ENCODE results near the gene SYVN1.
A peak's percentile ranks its signal among the peaks of the same experiment; 100 is the strongest.
"Not testable (repeated sequence)": the region's sequence is repeated elsewhere in the genome, so short reads cannot be mapped to it uniquely, and the experiment has no call there.

SYVN1 gene

GRCh38 chr11:65151331-65151899 is 17.1 kb upstream of the SYVN1 start:
- DNase-seq (ENCODE audit: low read depth) = no peak

- DNase-seq (ENCODE audit: low read depth) = no peak
Observed at GRCh38 chr11:65150509-65151299, 16.4 kb upstream of the SYVN1 start.

- DNase-seq (ENCODE audit: low read depth) = not testable (repeated sequence)
Observed at GRCh38 chr11:65150131-65150508, 15.8 kb upstream of the SYVN1 start.

- DNase-seq (ENCODE audit: low read depth) = no peak
Observed at GRCh38 chr11:65148657-65149056, 14.3 kb upstream of the SYVN1 start.

GRCh38 chr11:65147352-65148075 is 13.2 kb upstream of the SYVN1 start:
- no peak for DNase-seq (ENCODE audit: low read depth)

GRCh38 chr11:65141896-65142494 is 7.7 kb upstream of the SYVN1 start:
- DNase-seq (ENCODE audit: low read depth) = no peak

GRCh38 chr11:65136515-65137096 is 2.3 kb upstream of the SYVN1 start:
- no peak for DNase-seq (ENCODE audit: low read depth)

GRCh38 chr11:65135633-65136145 is 1.4 kb upstream of the SYVN1 start:
- no peak for DNase-seq (ENCODE audit: low read depth)

- DNase-seq (ENCODE audit: low read depth) = peak; percentile 71
Observed at GRCh38 chr11:65134952-65135632, 773 bp upstream of the SYVN1 start.

GRCh38 chr11:65133724-65134123 is 595 bp downstream of the SYVN1 start:
- DNase-seq (ENCODE audit: low read depth) = no peak

- DNase-seq (ENCODE audit: low read depth) = no peak
Observed at GRCh38 chr11:65132988-65133700, 1.2 kb downstream of the SYVN1 start.

GRCh38 chr11:65132238-65132987 is 1.9 kb downstream of the SYVN1 start:
- DNase-seq (ENCODE audit: low read depth) = no peak

GRCh38 chr11:65131895-65132237 is 2.5 kb downstream of the SYVN1 start:
- no peak for DNase-seq (ENCODE audit: low read depth)

GRCh38 chr11:65131417-65131776 is 2.9 kb downstream of the SYVN1 start:
- no peak for DNase-seq (ENCODE audit: low read depth)

GRCh38 chr11:65130631-65131416 is 3.5 kb downstream of the SYVN1 start:
- no peak for DNase-seq (ENCODE audit: low read depth)

- DNase-seq (ENCODE audit: low read depth) = no peak
Observed at GRCh38 chr11:65129649-65130441, 4.5 kb downstream of the SYVN1 start.

GRCh38 chr11:65128182-65129145 is 5.9 kb downstream of the SYVN1 start:
- DNase-seq (ENCODE audit: low read depth) = no peak

All from activated T-helper 9 cell treated with anti-CD3 and anti-CD28 coated beads, Interleukin-2, amount 50 U/mL, for 16 hours (primary cell).